ENCODE measurements around the gene RACK1.

RACK1 gene

GRCh38 chr5:181261320-181262049 lies 17.8 kb upstream of the RACK1 start:
- Histone ChIP-seq H3K36me3 (ENCODE audit: control insufficient read depth, insufficient read depth, low read length) (no peaks in the 10 kb centered on the region), H2AFZ (peak overlapping the region; percentile 93), H3K9ac (peak overlapping the region; percentile 94), H3K27ac (peak overlapping the region; percentile 96), H3K27me3 (ENCODE audit: control insufficient read depth, insufficient read depth, low read length) (no peaks in the 10 kb centered on the region), H3K9me3 (ENCODE audit: control insufficient read depth, low read length) (no peaks in the 10 kb centered on the region), H3K4me2 (ENCODE audit: low read length) (peak overlapping the region; percentile 92), H3K4me1 (peaks cover 3% of the 10 kb centered on the region), H3K4me3 (ENCODE audit: low read depth, low read length) (peak overlapping the region; percentile 90), H3K79me2 (peaks cover 20% of the 10 kb centered on the region)
- no peak for TF ChIP-seq CTCF (IDR thresholded peaks at IDR 0.05)

- peak within 1 kb of the TSS; percentile 92 for H3K4me2 ChIP-seq (ENCODE audit: low read length)
- TF ChIP-seq CTCF (IDR thresholded peaks at IDR 0.05) = no peak
- peak within 1 kb of the TSS; percentile 90 for H3K4me3 ChIP-seq (ENCODE audit: low read depth, low read length)
- H3K9me3 ChIP-seq (ENCODE audit: control insufficient read depth, low read length) = no peaks in the 10 kb centered on the region
- peak within 1 kb of the TSS; percentile 96 for H3K27ac ChIP-seq
- H3K9ac ChIP-seq = peak within 1 kb of the TSS; percentile 94
- no peaks in the 10 kb centered on the region for H3K36me3 ChIP-seq (ENCODE audit: control insufficient read depth, insufficient read depth, low read length)
- H3K4me1 ChIP-seq = peaks cover 3% of the 10 kb centered on the region
- no peaks in the 10 kb centered on the region for H3K27me3 ChIP-seq (ENCODE audit: control insufficient read depth, insufficient read depth, low read length)
- H3K79me2 ChIP-seq = peaks cover 20% of the 10 kb centered on the region
- peak within 1 kb of the TSS; percentile 93 for H2AFZ ChIP-seq
Measured at GRCh38 chr5:181260720-181261319, 17.1 kb upstream of the RACK1 start, which contains the start of gene TRIM52. TSS of gene TRIM52 (minus strand) at chr5:181261143. CDS start at chr5:181260813, 330 bp downstream.

- Histone ChIP-seq H3K9ac (peak overlapping the region; percentile 94), H3K4me1 (peaks cover 6% of the 10 kb centered on the region), H3K79me2 (peaks cover 20% of the 10 kb centered on the region), H2AFZ (peak overlapping the region; percentile 93), H3K27ac (peak overlapping the region; percentile 96), H3K27me3 (ENCODE audit: control insufficient read depth, insufficient read depth, low read length) (no peaks in the 10 kb centered on the region), H3K36me3 (ENCODE audit: control insufficient read depth, insufficient read depth, low read length) (no peaks in the 10 kb centered on the region), H3K9me3 (ENCODE audit: control insufficient read depth, low read length) (no peaks in the 10 kb centered on the region), H3K4me2 (ENCODE audit: low read length) (peak overlapping the region; percentile 92), H3K4me3 (ENCODE audit: low read depth, low read length) (peak overlapping the region; percentile 90)
- no peak for TF ChIP-seq CTCF (IDR thresholded peaks at IDR 0.05)
Measured at GRCh38 chr5:181259974-181260719, 16.4 kb upstream of the RACK1 start.

- H3K36me3 ChIP-seq (ENCODE audit: control insufficient read depth, insufficient read depth, low read length) = no peaks in the 10 kb centered on the region
- no peaks in the 10 kb centered on the region for H3K9me3 ChIP-seq (ENCODE audit: control insufficient read depth, low read length)
- H3K4me2 ChIP-seq (ENCODE audit: low read length) = peak overlapping the region; percentile 92
- peak overlapping the region; percentile 33 for H3K27ac ChIP-seq
- H2AFZ ChIP-seq = no peak overlapping the region
- H3K9ac ChIP-seq = no peak overlapping the region
- peak overlapping the region; percentile 90 for H3K4me3 ChIP-seq (ENCODE audit: low read depth, low read length)
- H3K4me1 ChIP-seq = peaks cover 6% of the 10 kb centered on the region
- peaks cover 23% of the 10 kb centered on the region for H3K79me2 ChIP-seq
- TF ChIP-seq CTCF (IDR thresholded peaks at IDR 0.05) = no peak
- no peaks in the 10 kb centered on the region for H3K27me3 ChIP-seq (ENCODE audit: control insufficient read depth, insufficient read depth, low read length)
Measured at GRCh38 chr5:181259283-181259682, 15.6 kb upstream of the RACK1 start.
